Tibial nerve (tissue), 4 donors: ENCODE results near the gene MAGI2.

Source experiments
- EP300 ChIP-seq, 2 donors: sonication (generic); formaldehyde crosslinking; IDR thresholded peaks; one replicate each; pipeline ENCODE4 v1.6.1; 2017; ENCODE audit warnings: antibody characterized with exemption in 2 of 2, mild to moderate bottlenecking in 1 of 2
- POLR2A ChIP-seq, 2 donors: fragments of 450-650 bp; IDR thresholded peaks; one replicate each; pipeline ENCODE4 v1.6.1; 2017; ENCODE audit warnings: antibody characterized with exemption in 2 of 2, mild to moderate bottlenecking in 2 of 2, moderate library complexity in 2 of 2
- TF ChIP-seq, protein P1 (sequence below), 5 experiments: fragments of 200-600 bp in 3 of 5; fragments of 450-650 bp in 2 of 5; sonication (generic) in 3 of 5; IDR thresholded peaks; one replicate each; pipeline ENCODE4 v1.5.1; 2016 to 2019; ENCODE audit warnings: antibody characterized with exemption in 5 of 5, mild to moderate bottlenecking in 3 of 5, moderate library complexity in 2 of 5

- TF ChIP-seq POLR2A (IDR thresholded peaks at IDR 0.05) = no peak
- TF ChIP-seq, protein P1, sequence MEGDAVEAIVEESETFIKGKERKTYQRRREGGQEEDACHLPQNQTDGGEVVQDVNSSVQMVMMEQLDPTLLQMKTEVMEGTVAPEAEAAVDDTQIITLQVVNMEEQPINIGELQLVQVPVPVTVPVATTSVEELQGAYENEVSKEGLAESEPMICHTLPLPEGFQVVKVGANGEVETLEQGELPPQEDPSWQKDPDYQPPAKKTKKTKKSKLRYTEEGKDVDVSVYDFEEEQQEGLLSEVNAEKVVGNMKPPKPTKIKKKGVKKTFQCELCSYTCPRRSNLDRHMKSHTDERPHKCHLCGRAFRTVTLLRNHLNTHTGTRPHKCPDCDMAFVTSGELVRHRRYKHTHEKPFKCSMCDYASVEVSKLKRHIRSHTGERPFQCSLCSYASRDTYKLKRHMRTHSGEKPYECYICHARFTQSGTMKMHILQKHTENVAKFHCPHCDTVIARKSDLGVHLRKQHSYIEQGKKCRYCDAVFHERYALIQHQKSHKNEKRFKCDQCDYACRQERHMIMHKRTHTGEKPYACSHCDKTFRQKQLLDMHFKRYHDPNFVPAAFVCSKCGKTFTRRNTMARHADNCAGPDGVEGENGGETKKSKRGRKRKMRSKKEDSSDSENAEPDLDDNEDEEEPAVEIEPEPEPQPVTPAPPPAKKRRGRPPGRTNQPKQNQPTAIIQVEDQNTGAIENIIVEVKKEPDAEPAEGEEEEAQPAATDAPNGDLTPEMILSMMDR (IDR thresholded peaks at IDR 0.05) = no peak
- TF ChIP-seq EP300 (IDR thresholded peaks at IDR 0.05) = no peak
These were observed 1420.1 kb downstream of the MAGI2 start for GRCh38 chr7:78033410-78033809.
